C4-2B (cell line): Measurements from ENCODE around the gene PCLO.

Experiments
- H3K27ac ChIP-seq: fragments of 450-650 bp; 2 replicates; pipeline ENCODE4 v1.5.1; 2017
- CTCF ChIP-seq: fragments of 450-650 bp; conservative IDR thresholded peaks from 2 replicates; pipeline ENCODE4 v1.5.1; 2017; ENCODE audit warnings: mild to moderate bottlenecking
- ZFX ChIP-seq: fragments of 450-650 bp; IDR thresholded peaks from 2 replicates; pipeline ENCODE4 v1.6.1; 2017

The PCLO gene

GRCh38 chr7:82959528-82959927, 203.2 kb downstream of the PCLO start:
- no peak for TF ChIP-seq CTCF
- no peak for TF ChIP-seq ZFX
- H3K27ac ChIP-seq: no peak overlapping the region

GRCh38 chr7:82957521-82957920, 205.2 kb downstream of the PCLO start:
- TF ChIP-seq CTCF (no peak), ZFX (no peak)
- H3K27ac ChIP-seq: no peak overlapping the region

- H3K27ac ChIP-seq: no peak overlapping the region
- TF ChIP-seq CTCF (no peak), ZFX (no peak)
Measured at GRCh38 chr7:82953324-82954027, 209.2 kb downstream of the PCLO start.

GRCh38 chr7:82950436-82950835, 212.2 kb downstream of the PCLO start:
- no peak for TF ChIP-seq CTCF

GRCh38 chr7:82945480-82945879, 217.2 kb downstream of the PCLO start:
- no peak for TF ChIP-seq ZFX
- no peak; the same call in 1 of the 2 replicates for TF ChIP-seq CTCF
- H3K27ac ChIP-seq: no peak overlapping the region

More at GRCh38 chr7:82950436-82950835, 212.2 kb downstream of the PCLO start:
- H3K27ac ChIP-seq: no peak overlapping the region

- TF ChIP-seq CTCF (no peak), ZFX (no peak)
- H3K27ac ChIP-seq: no peak overlapping the region
Measured at GRCh38 chr7:82945056-82945455, 217.6 kb downstream of the PCLO start.

GRCh38 chr7:82932516-82932915, 230.2 kb downstream of the PCLO start:
- no peak overlapping the region for H3K27ac ChIP-seq

More at GRCh38 chr7:82932516-82932915, 230.2 kb downstream of the PCLO start:
- TF ChIP-seq CTCF (no peak), ZFX (no peak)
